OCI-LY1 (cell line): ENCODE data around the gene PRR18.

Experiments
- H2AFZ ChIP-seq: fragments of 200-600 bp; sonication (generic), shearing (Covaris generic); 2 replicates; pipeline ENCODE4 v1.6.0; 2014; ENCODE audit warnings: antibody characterized with exemption, mild to moderate bottlenecking, low read length
- H3F3A ChIP-seq: fragments of 200-600 bp; sonication (generic), shearing (Covaris generic); 2 replicates; pipeline ENCODE4 v1.6.0; 2014; ENCODE audit warnings: mild to moderate bottlenecking, antibody characterized with exemption, low read length, moderate library complexity; ENCODE audit not compliant: insufficient read depth
- H3K27ac ChIP-seq: fragments of 200-600 bp; sonication (generic); 2 replicates; pipeline ENCODE4 v1.5.1; 2014; ENCODE audit warnings: low read length, mixed run types, mild to moderate bottlenecking, low read depth; ENCODE audit not compliant: poor library complexity, severe bottlenecking
- H3K27me3 ChIP-seq: fragments of 200-600 bp; sonication (generic); 2 replicates; pipeline ENCODE4 v1.6.0; 2014; ENCODE audit warnings: antibody characterized with exemption, mild to moderate bottlenecking, low read length, moderate library complexity; ENCODE audit not compliant: insufficient read depth
- H3K36me3 ChIP-seq: fragments of 200-600 bp; sonication (generic); 2 replicates; pipeline ENCODE4 v1.6.1; 2014; ENCODE audit warnings: mild to moderate bottlenecking, antibody characterized with exemption, low read length, moderate library complexity, mixed read lengths; ENCODE audit not compliant: insufficient read depth
- H3K4me1 ChIP-seq: fragments of 200-600 bp; sonication (generic); 2 replicates; pipeline ENCODE4 v1.5.1; 2014; ENCODE audit warnings: mild to moderate bottlenecking, low read length, moderate library complexity; ENCODE audit not compliant: insufficient read depth, severe bottlenecking
- H3K4me2 ChIP-seq: fragments of 200-600 bp; sonication (generic), shearing (Covaris generic); 2 replicates; pipeline ENCODE4 v1.6.1; 2014; ENCODE audit warnings: low read length
- H3K4me3 ChIP-seq: fragments of 200-600 bp; sonication (generic); 2 replicates; pipeline ENCODE4 v1.5.1; 2014; ENCODE audit warnings: low read length, low read depth, mild to moderate bottlenecking, mixed read lengths; ENCODE audit not compliant: poor library complexity, severe bottlenecking
- H3K79me2 ChIP-seq: fragments of 200-600 bp; shearing (Covaris generic); 2 replicates; pipeline ENCODE4 v1.6.1; 2016; ENCODE audit warnings: mixed run types, low read length, mixed read lengths; ENCODE audit not compliant: insufficient read depth
- H3K9ac ChIP-seq: fragments of 200-600 bp; sonication (generic), shearing (Covaris generic); 2 replicates; pipeline ENCODE4 v1.6.1; 2014; ENCODE audit warnings: mild to moderate bottlenecking, low read length, mixed read lengths
- H3K9me2 ChIP-seq: fragments of 200-600 bp; sonication (generic), shearing (Covaris generic); 2 replicates; pipeline ENCODE4 v1.6.1; 2014; ENCODE audit warnings: low read depth, mild to moderate bottlenecking, low read length, mixed read lengths
- H3K9me3 ChIP-seq: fragments of 200-600 bp; shearing (Covaris generic); 2 replicates; pipeline ENCODE4 v1.6.1; 2014; ENCODE audit warnings: low read length, mixed read lengths
- H4K20me1 ChIP-seq: fragments of 200-600 bp; sonication (generic), shearing (Covaris generic); 2 replicates; pipeline ENCODE4 v1.6.0; 2016; ENCODE audit warnings: mild to moderate bottlenecking, low read length; ENCODE audit not compliant: insufficient read depth
- EZH2 ChIP-seq: fragments of 200-600 bp; sonication (generic), shearing (Covaris generic); IDR thresholded peaks from 2 replicates; pipeline ENCODE4 v1.8.0; 2017; ENCODE audit warnings: borderline replicate concordance, mixed run types, mild to moderate bottlenecking, antibody characterized with exemption, low read length, moderate library complexity, mixed read lengths
- TF ChIP-seq, protein P1 (sequence below): fragments of 200-600 bp; sonication (generic), shearing (Covaris generic); IDR thresholded peaks from 2 replicates; pipeline ENCODE4 v1.5.1; 2017; ENCODE audit warnings: mild to moderate bottlenecking, antibody characterized with exemption, low read length, moderate library complexity, mixed read lengths

PRR18 gene

DNA sequence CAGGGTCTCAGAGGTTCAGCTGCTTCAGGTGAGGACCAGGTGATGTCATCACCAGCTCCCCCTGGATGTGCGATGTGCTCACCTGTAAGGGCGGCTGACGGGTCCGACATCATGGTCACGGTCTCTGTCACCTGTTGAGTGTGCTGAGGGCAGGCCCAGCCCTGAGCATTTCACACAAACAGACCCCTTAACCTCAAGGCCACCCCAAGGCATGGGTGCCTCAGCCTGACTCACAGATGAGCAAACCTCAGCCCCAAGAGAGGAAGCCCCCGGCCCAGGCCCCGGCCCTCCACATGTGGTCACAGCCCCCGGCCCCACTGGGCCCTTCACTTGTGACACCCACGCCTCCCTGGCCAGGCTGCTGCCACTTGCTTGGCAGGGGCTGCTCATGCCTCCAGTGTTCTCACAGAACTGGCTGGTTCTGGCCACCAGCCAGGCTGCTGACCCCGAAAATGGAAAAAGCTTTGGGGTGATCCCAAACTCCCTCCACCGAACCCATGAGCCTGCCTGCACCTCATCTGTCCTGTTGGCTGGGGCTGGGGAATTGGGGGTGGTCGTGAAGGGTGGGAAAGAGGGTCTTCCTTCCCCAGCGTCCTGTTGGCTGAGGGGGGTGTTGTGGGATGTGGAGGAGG, 33.3 kb downstream of the PRR18 start:
- Histone ChIP-seq H3K4me2 (no peak overlapping the region), H3K27ac (no peak overlapping the region), H3K9me2 (no peaks in the 10 kb centered on the region), H3K27me3 (no peaks in the 10 kb centered on the region), H3K4me3 (no peak overlapping the region), H4K20me1 (no peaks in the 10 kb centered on the region), H3K36me3 (no peaks in the 10 kb centered on the region), H3F3A (no peaks in the 10 kb centered on the region), H3K4me1 (peaks cover 4% of the 10 kb centered on the region), H3K9ac (no peak overlapping the region), H2AFZ (no peak overlapping the region), H3K9me3 (no peaks in the 10 kb centered on the region), H3K79me2 (no peaks in the 10 kb centered on the region)
- TF ChIP-seq, protein P1, sequence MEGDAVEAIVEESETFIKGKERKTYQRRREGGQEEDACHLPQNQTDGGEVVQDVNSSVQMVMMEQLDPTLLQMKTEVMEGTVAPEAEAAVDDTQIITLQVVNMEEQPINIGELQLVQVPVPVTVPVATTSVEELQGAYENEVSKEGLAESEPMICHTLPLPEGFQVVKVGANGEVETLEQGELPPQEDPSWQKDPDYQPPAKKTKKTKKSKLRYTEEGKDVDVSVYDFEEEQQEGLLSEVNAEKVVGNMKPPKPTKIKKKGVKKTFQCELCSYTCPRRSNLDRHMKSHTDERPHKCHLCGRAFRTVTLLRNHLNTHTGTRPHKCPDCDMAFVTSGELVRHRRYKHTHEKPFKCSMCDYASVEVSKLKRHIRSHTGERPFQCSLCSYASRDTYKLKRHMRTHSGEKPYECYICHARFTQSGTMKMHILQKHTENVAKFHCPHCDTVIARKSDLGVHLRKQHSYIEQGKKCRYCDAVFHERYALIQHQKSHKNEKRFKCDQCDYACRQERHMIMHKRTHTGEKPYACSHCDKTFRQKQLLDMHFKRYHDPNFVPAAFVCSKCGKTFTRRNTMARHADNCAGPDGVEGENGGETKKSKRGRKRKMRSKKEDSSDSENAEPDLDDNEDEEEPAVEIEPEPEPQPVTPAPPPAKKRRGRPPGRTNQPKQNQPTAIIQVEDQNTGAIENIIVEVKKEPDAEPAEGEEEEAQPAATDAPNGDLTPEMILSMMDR: no peak
- no peak for TF ChIP-seq EZH2

DNA sequence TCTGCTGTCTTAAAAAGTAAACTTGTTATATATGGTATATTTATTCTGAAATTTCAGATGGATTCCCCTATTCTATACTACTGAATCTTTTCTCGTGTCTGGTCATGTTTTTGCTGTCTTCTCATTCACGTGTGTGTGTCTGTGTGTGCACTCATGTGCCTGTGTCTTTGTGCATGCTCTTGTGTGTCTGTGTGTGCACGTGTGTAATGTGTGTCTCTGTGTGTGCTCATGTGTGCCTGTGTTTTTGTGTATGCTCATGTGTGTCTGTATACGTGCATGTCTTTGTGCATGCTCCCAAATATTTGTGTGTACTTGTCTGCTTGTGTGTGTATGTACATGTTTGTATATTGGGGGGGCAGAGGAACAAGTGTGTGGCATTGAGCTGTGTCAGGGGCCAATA, 34.0 kb downstream of the PRR18 start:
- Histone ChIP-seq H3K79me2 (no peaks in the 10 kb centered on the region), H4K20me1 (no peaks in the 10 kb centered on the region), H3K4me3 (no peak overlapping the region), H3K36me3 (no peaks in the 10 kb centered on the region), H3K4me1 (peaks cover 4% of the 10 kb centered on the region), H2AFZ (no peak overlapping the region), H3K9me3 (no peaks in the 10 kb centered on the region), H3K27me3 (no peaks in the 10 kb centered on the region), H3K4me2 (no peak overlapping the region), H3K9me2 (no peaks in the 10 kb centered on the region), H3K27ac (no peak overlapping the region), H3K9ac (no peak overlapping the region), H3F3A (no peaks in the 10 kb centered on the region)
- TF ChIP-seq, protein P1: no peak
- no peak for TF ChIP-seq EZH2

- Histone ChIP-seq H3F3A (no peaks in the 10 kb centered on the region), H3K9ac (no peak overlapping the region), H3K79me2 (no peaks in the 10 kb centered on the region), H3K36me3 (no peaks in the 10 kb centered on the region), H3K27me3 (peaks cover 6% of the 10 kb centered on the region; the same call in 1 of the 2 replicates), H3K4me2 (no peak overlapping the region), H3K4me3 (no peak overlapping the region), H3K9me2 (no peaks in the 10 kb centered on the region), H3K27ac (no peak overlapping the region), H2AFZ (no peak overlapping the region), H3K9me3 (no peaks in the 10 kb centered on the region), H3K4me1 (peaks cover 4% of the 10 kb centered on the region), H4K20me1 (no peaks in the 10 kb centered on the region)
- no peak for TF ChIP-seq EZH2
- TF ChIP-seq, protein P1: no peak
These were observed 36.8 kb downstream of the PRR18 start for GRCh38 chr6:166271376-166271765.
